Mesothelial cell of epicardium (in vitro differentiated cells): ENCODE measurements around the gene MESP1. TPM values are rescaled to one million over a fixed set of nuclear protein-coding genes. Genes with fewer than 3 reads are reported as not detected.

ENCODE experiments used
- DNase-seq, 2 experiments: peaks; one replicate each; pipeline ENCODE4 v3.0.0; 2021; ENCODE audit warnings: low spot score in 2 of 2; ENCODE audit not compliant: unreplicated experiment in 2 of 2
- H3K27ac Mint-ChIP-seq: 2 replicates; pipeline ENCODE4 v1.8.0; 2021; ENCODE audit warnings: mixed read lengths
- H3K27me3 Mint-ChIP-seq: 2 replicates; pipeline ENCODE4 v1.8.0; 2021; ENCODE audit warnings: low read depth, mixed read lengths
- H3K36me3 Mint-ChIP-seq: 2 replicates; pipeline ENCODE4 v1.8.0; 2021; ENCODE audit warnings: mixed read lengths
- H3K4me1 Mint-ChIP-seq: 2 replicates; pipeline ENCODE4 v1.8.0; 2021; ENCODE audit warnings: mixed read lengths
- H3K4me3 Mint-ChIP-seq: 2 replicates; pipeline ENCODE4 v1.8.0; 2021; ENCODE audit warnings: mild to moderate bottlenecking, moderate library complexity, mixed read lengths
- H3K9me3 Mint-ChIP-seq: 2 replicates; pipeline ENCODE4 v1.8.0; 2021; ENCODE audit warnings: mixed read lengths
- total RNA-seq: library from RNA; stranded (reverse); gene quantifications from 3 replicates; pipeline ENCODE4 v1.2.1, GENCODE V29; 2021
- TF ChIP-seq, protein P1 (sequence below): fragments of 200-600 bp; sonication (generic); IDR thresholded peaks from one replicate; pipeline ENCODE4 v1.5.0; 2021; ENCODE audit warnings: antibody characterized with exemption; ENCODE audit not compliant: unreplicated experiment

The MESP1 gene
- total RNA-seq, 1 donor from 2014 or later, result not detected

DNA sequence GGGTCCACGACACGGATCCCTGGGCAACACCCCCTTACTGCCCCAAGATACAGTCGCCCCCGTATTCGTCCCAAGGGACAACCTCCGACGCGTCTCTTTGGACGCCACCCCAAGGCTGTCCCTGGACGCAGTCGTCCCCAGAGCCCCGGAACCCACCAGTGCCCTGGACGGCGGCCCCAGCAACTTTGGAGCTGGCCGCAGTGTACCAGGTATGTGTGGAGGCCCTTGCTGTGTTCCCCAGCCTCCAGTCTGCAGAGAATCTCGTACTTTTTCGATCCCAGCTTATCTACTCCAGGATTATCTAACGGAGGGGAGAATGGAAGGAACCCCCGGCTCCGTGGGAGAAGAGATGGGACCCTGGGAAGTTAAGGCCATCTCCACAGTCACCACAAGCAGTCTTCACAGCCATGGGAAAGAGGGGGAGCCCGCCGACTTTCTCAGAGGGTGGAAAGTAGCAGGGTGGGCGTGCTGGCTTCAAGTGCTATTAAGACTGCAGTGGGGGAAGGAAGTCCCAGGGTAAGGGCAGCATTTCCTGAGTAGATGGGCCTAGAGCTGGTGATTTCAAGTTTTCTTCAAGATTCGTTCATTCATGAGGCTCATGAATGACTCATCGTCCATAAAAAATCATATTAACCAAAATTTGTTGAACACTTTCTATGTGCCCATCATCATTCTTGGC lies 26.2 kb upstream of the MESP1 start:
- Mint-ChIP-seq H3K36me3 (no peaks in the 10 kb centered on the region), H3K27ac (no peak overlapping the region), H3K27me3 (no peaks in the 10 kb centered on the region), H3K9me3 (no peaks in the 10 kb centered on the region), H3K4me3 (peak overlapping the region; percentile 22), H3K4me1 (peaks cover 10% of the 10 kb centered on the region)
- TF ChIP-seq, protein P1, sequence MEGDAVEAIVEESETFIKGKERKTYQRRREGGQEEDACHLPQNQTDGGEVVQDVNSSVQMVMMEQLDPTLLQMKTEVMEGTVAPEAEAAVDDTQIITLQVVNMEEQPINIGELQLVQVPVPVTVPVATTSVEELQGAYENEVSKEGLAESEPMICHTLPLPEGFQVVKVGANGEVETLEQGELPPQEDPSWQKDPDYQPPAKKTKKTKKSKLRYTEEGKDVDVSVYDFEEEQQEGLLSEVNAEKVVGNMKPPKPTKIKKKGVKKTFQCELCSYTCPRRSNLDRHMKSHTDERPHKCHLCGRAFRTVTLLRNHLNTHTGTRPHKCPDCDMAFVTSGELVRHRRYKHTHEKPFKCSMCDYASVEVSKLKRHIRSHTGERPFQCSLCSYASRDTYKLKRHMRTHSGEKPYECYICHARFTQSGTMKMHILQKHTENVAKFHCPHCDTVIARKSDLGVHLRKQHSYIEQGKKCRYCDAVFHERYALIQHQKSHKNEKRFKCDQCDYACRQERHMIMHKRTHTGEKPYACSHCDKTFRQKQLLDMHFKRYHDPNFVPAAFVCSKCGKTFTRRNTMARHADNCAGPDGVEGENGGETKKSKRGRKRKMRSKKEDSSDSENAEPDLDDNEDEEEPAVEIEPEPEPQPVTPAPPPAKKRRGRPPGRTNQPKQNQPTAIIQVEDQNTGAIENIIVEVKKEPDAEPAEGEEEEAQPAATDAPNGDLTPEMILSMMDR, result no peak
- no peak for DNase-seq

DNA sequence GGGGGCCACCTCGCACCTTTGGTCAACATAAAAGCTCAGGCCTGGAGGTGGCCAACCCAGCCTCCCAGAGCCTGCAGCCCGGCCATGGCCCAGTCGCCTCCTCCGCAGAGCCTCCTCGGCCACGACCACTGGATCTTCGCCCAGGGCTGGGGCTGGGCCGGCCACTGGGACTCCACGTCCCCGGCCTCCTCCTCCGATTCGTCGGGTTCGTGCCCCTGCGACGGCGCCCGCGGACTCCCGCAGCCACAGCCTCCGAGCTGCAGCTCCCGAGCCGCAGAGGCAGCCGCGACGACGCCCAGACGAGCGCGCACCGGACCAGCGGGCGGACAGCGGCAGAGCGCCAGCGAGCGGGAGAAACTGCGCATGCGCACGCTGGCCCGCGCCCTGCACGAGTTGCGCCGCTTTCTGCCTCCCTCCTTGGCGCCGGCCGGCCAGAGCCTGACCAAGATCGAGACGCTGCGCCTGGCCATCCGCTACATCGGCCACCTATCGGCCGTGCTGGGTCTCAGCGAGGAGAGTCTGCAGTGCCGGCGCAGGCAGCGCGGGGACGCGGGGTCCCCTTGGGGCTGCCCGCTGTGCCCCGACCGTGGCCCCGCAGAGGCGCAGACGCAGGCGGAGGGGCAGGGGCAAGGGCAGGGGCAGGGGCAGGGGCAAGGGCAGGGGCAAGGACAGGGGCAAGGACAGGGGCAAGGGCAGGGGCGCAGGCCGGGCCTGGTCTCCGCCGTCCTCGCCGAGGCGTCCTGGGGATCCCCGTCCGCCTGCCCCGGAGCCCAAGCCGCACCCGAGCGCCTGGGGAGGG lies 25.4 kb upstream of the MESP1 start, which contains the start of gene MESP2:
Gene MESP2, plus strand, starts transcription at position 59 of the 799 bp plus-strand sequence. Its CDS starts 26 bp downstream, at position 85.
- H3K27me3 Mint-ChIP-seq, result no peaks in the 10 kb centered on the region

DNA sequence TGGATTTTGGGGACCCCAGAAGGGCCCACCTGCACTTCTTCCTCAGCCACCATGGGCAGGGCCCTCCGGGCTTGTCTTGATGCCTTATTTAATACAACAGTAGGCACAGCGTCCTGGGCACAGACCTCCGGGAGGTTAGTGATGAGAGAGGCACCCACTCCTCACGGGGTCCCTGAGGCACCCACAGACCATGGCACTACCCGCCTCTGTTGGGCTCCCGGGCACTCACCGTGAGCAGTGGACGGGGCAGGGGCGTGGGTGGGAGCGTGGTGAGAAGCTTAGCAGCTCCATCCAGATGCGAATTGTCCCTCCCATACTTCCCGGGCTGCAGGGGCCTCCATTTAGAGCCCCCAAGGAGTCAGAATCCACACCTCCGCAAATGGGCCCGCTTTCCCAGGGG lies 24.8 kb upstream of the MESP1 start:
- no peaks in the 10 kb centered on the region for H3K27me3 Mint-ChIP-seq
- no peaks in the 10 kb centered on the region for H3K9me3 Mint-ChIP-seq

More for the DNA sequence above, 25.4 kb upstream of the MESP1 start, which contains the start of gene MESP2:
- Mint-ChIP-seq H3K4me3 (peak within 1 kb of the TSS; percentile 51), H3K27ac (no peak within 1 kb of the TSS), H3K4me1 (peaks cover 5% of the 10 kb centered on the region), H3K36me3 (no peaks in the 10 kb centered on the region), H3K9me3 (no peaks in the 10 kb centered on the region)
- TF ChIP-seq, protein P1, result peak; percentile 11
- DNase-seq, result peak; percentile 77 to 85

DNA sequence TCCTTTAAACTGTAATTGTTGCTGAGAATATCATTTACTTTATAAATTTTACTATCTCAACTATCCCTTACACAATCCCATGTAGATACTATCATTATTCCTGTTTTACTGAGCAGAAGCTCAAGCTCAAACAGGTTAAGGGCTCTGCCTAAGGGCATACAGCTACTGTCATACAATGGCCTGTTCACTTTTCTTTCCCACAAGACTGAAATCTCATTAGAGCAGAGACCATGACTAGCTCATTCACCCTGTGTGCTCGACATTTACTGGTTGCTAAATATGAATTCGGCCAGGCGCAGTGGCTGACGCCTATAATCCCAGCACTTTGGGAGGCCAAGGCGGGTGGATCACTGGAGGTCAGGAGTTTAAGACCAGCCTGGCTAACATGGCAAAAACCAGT lies 23.4 kb upstream of the MESP1 start:
- H3K27me3 Mint-ChIP-seq, result no peaks in the 10 kb centered on the region
- H3K36me3 Mint-ChIP-seq, result no peaks in the 10 kb centered on the region
- DNase-seq, result no peak
- H3K4me3 Mint-ChIP-seq, result no peak overlapping the region
- TF ChIP-seq, protein P1, result no peak
- H3K4me1 Mint-ChIP-seq, result peaks cover 5% of the 10 kb centered on the region
- H3K9me3 Mint-ChIP-seq, result no peaks in the 10 kb centered on the region
- H3K27ac Mint-ChIP-seq, result no peak overlapping the region

More for the DNA sequence above, 24.8 kb upstream of the MESP1 start:
- H3K36me3 Mint-ChIP-seq, result no peaks in the 10 kb centered on the region
- H3K4me1 Mint-ChIP-seq, result peaks cover 5% of the 10 kb centered on the region
- TF ChIP-seq, protein P1, result no peak
- no peak overlapping the region for H3K27ac Mint-ChIP-seq
- H3K4me3 Mint-ChIP-seq, result no peak overlapping the region
- DNase-seq, result no peak

DNA sequence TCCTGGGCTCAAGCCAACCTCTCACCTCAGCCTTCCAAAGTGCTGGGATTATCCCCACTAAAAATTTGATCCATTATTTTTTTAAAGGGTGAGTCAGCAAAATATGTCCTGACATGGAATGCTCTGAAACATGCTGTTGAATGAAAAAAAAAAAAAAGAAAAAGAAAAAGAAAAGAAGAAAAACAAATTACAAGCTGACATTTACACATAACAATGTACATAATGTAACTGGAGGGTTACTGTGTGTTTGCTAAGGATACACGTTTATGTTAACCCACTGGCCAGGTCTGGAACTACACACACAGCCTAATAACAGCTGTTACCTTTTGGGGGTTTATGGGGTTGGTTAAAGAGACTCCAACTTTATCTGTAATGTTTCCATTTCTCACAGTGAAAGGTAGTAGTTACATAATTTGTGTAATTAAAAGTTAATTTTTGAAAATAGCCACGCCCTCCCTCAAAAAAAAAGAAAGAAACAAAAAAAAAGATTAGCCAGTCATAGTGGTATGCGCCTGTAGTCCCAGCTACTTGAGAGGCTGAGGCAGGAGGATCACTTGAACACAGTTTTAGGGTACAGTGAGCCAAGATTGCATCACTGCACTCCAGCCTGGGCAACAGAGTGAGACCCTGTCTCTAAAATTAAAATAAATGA lies 22.0 kb upstream of the MESP1 start:
- DNase-seq, result no peak
- peaks cover 2% of the 10 kb centered on the region for H3K4me1 Mint-ChIP-seq
- TF ChIP-seq, protein P1, result peak; percentile 43
- no peaks in the 10 kb centered on the region for H3K9me3 Mint-ChIP-seq
- H3K36me3 Mint-ChIP-seq, result no peaks in the 10 kb centered on the region
- no peak overlapping the region for H3K4me3 Mint-ChIP-seq
- no peaks in the 10 kb centered on the region for H3K27me3 Mint-ChIP-seq
- H3K27ac Mint-ChIP-seq, result no peak overlapping the region
